Measurements from ENCODE around the gene EIF2AK2.

EIF2AK2 gene

DNA sequence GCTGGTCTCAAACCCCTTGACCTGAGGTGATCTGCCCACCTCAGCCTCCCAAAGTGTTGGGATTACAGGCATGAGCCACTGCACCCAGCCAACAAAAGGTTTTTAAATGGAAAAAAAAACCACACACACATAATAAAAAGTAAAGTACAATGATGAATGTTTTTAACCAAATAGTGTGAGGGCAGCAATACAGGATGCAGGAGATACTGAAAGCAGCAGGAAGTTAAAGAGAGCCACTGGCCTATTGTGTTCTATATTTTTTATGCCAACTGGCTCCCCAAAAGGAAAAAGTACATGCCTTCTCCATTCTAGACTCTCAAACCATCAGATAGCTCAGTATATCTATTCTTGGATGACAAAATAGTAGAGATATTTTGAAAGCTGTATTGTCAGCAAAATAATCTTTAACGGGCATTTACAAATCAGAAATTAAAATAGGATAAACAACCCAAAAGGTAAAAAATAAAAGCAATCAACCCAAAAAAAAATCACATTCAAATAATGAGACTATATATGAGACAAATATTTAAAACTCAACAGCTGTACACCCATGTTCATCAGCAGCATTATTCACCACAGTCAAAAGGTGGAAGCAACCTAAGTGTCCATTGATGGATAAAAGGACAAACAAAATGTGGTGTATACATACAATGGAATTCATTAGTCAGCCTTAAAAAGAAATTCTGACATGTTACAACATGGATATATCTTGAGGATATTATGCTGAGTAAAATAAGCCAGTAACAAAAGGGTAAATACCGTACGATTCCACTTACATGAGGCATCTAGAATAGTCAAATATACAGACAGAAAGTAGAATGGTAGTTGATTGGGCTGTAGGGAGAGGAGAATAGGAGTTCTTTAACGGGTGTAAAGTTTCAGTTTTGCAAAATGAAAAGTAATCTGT lies 46.2 kb downstream of the EIF2AK2 start:
- Histone ChIP-seq H3K4me3 (no peak overlapping the region), H3K9me3 (no peaks in the 10 kb centered on the region), H3K36me3 (peaks cover 42 to 71% (median 63%) of the 10 kb centered on the region in 3 donors), H3K4me1 (no peaks in the 10 kb centered on the region), H3K27me3 (no peaks in the 10 kb centered on the region), H3K27ac (no peak overlapping the region)
- TF ChIP-seq, protein P1, sequence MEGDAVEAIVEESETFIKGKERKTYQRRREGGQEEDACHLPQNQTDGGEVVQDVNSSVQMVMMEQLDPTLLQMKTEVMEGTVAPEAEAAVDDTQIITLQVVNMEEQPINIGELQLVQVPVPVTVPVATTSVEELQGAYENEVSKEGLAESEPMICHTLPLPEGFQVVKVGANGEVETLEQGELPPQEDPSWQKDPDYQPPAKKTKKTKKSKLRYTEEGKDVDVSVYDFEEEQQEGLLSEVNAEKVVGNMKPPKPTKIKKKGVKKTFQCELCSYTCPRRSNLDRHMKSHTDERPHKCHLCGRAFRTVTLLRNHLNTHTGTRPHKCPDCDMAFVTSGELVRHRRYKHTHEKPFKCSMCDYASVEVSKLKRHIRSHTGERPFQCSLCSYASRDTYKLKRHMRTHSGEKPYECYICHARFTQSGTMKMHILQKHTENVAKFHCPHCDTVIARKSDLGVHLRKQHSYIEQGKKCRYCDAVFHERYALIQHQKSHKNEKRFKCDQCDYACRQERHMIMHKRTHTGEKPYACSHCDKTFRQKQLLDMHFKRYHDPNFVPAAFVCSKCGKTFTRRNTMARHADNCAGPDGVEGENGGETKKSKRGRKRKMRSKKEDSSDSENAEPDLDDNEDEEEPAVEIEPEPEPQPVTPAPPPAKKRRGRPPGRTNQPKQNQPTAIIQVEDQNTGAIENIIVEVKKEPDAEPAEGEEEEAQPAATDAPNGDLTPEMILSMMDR (IDR thresholded peaks at IDR 0.05): no peak
- no peak for DNase-seq
- intact Hi-C loops (cut with DNase I; ENCODE audit: low total_unique reads): no loop called here

DNA sequence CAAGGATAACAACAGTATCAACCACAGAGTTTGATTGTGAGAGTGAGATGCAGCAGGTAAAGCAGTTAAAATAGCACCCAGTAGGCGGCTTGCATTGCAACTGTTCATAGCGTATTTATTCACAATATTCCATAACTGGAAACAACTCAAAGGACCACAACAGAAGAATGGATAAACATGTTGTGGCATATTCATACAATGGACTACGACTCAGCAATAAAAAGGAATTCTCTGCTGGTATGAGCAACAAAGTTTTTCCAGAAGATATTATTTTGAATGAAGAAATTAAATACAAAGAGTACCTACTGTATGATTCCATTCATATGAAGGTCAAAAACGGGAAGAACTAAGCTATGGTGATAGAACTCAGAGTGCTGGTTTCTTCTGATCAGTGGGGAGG lies 47.3 kb downstream of the EIF2AK2 start:
- intact Hi-C loops (cut with DNase I; ENCODE audit: low total_unique reads): no loop called here
- Histone ChIP-seq H3K27ac (no peak overlapping the region), H3K9me3 (no peaks in the 10 kb centered on the region), H3K27me3 (no peaks in the 10 kb centered on the region), H3K36me3 (peaks cover 42 to 75% (median 65%) of the 10 kb centered on the region in 3 donors), H3K4me1 (no peaks in the 10 kb centered on the region), H3K4me3 (no peak overlapping the region)
- no peak for DNase-seq
- TF ChIP-seq, protein P1 (IDR thresholded peaks at IDR 0.05): no peak

DNA sequence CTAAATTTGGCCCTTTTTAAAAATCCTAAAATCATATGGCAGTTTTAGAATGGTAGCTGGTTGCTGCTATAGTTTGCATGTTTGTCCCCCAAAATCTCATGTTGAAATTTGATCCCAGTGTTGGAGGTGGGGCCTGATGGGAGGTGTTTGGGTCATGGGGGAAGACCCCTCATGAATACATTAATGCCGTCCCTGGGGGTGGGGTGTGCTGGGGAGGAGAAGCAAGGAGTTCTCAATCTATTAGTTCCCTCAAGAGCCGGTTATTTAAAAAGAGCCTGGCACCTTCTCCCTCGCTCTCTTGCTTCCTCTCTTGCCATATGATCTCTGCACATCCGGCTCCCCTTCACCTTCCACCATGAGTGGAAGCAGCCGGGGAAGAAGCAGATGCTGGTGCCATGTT lies 51.6 kb downstream of the EIF2AK2 start:
- peaks cover 43 to 74% (median 71%) of the 10 kb centered on the region in 3 donors for H3K36me3 ChIP-seq
- no peaks in the 10 kb centered on the region for H3K9me3 ChIP-seq
- TF ChIP-seq, protein P1 (IDR thresholded peaks at IDR 0.05): no peak
- no peaks in the 10 kb centered on the region for H3K27me3 ChIP-seq
- no peak overlapping the region for H3K27ac ChIP-seq
- H3K4me1 ChIP-seq: peaks cover 0 to 10% (median 0%) of the 10 kb centered on the region in 4 donors
- intact Hi-C loops (cut with DNase I; ENCODE audit: low total_unique reads): no loop called here
- no peak for DNase-seq
- H3K4me3 ChIP-seq: no peak overlapping the region

DNA sequence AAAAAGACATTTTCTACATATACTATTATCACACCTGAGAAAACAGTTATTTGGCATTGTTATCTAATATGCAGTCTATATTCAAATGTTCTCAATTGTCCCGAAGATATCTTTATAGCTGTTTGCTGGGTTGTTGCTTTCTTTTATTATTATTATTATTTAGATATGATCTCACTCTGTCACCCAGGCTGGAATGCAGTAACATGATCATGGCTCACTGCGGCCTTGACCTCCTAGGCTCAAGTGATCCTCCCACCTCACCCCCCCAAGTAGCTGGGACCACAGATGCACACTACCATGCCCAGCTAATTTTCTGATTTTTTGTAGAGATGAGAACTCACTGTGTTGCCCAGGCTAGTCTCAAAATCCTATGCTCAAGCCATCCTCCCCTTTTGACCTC lies 52.6 kb downstream of the EIF2AK2 start:
- intact Hi-C loops (cut with DNase I; ENCODE audit: low total_unique reads): no loop called here
- no peaks in the 10 kb centered on the region for H3K9me3 ChIP-seq
- no peak overlapping the region for H3K4me3 ChIP-seq
- peaks cover 43 to 73% (median 72%) of the 10 kb centered on the region in 3 donors for H3K36me3 ChIP-seq
- TF ChIP-seq, protein P1 (IDR thresholded peaks at IDR 0.05): no peak
- peaks cover 0 to 10% (median 0%) of the 10 kb centered on the region in 4 donors for H3K4me1 ChIP-seq
- no peak overlapping the region for H3K27ac ChIP-seq
- no peak for DNase-seq
- H3K27me3 ChIP-seq: no peaks in the 10 kb centered on the region

GRCh38 chr2:37102588-37102987 lies 54.2 kb downstream of the EIF2AK2 start:
- intact Hi-C loops (cut with DNase I; ENCODE audit: low total_unique reads): no loop called here
- Histone ChIP-seq H3K9me3 (no peaks in the 10 kb centered on the region), H3K36me3 (peaks cover 28 to 66% (median 58%) of the 10 kb centered on the region in 3 donors)

More at GRCh38 chr2:37102588-37102987, 54.2 kb downstream of the EIF2AK2 start:
- Histone ChIP-seq H3K4me1 (peaks cover 0 to 14% (median 0%) of the 10 kb centered on the region in 4 donors), H3K4me3 (no peak overlapping the region), H3K27ac (no peak overlapping the region), H3K27me3 (no peaks in the 10 kb centered on the region)
- no peak for DNase-seq
- TF ChIP-seq, protein P1 (IDR thresholded peaks at IDR 0.05): no peak

Measured in tibial artery (tissue), 4 donors.